Measurements from ENCODE around the gene ADD3. TPM values are rescaled to one million over a fixed set of nuclear protein-coding genes. Genes with fewer than 3 reads are reported as not detected.

ADD3 gene
- total RNA-seq, 1 donor from 2014 or later, result 43.8 TPM

- TF ChIP-seq, protein P1, sequence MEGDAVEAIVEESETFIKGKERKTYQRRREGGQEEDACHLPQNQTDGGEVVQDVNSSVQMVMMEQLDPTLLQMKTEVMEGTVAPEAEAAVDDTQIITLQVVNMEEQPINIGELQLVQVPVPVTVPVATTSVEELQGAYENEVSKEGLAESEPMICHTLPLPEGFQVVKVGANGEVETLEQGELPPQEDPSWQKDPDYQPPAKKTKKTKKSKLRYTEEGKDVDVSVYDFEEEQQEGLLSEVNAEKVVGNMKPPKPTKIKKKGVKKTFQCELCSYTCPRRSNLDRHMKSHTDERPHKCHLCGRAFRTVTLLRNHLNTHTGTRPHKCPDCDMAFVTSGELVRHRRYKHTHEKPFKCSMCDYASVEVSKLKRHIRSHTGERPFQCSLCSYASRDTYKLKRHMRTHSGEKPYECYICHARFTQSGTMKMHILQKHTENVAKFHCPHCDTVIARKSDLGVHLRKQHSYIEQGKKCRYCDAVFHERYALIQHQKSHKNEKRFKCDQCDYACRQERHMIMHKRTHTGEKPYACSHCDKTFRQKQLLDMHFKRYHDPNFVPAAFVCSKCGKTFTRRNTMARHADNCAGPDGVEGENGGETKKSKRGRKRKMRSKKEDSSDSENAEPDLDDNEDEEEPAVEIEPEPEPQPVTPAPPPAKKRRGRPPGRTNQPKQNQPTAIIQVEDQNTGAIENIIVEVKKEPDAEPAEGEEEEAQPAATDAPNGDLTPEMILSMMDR (conservative IDR thresholded peaks at IDR 0.05; ENCODE audit: low read depth, low read length), result no peak
- H3K4me3 ChIP-seq (ENCODE audit: low read depth, low read length), result no peak overlapping the region
- no peak for DNase-seq (ENCODE audit: low read depth)
Measured at GRCh38 chr10:110002801-110003523, 4.8 kb upstream of the ADD3 start.

DNA sequence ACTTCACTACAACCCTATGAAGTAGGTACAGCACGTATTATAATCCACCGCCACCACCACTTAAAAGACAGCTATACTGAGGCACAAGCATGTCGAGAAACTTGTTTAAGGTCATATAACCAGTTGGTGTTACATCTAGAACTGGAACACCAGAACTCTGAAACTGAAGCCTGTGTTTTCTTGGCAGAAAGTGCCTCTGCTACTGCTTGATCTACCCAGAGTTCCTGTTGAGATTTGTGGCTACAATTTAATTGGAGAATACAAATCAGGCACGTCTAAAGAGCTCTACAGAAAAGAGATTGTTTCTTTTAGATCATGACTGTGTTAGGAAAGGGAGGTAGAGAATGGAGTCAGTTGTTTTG, 4.3 kb upstream of the ADD3 start:
- DNase-seq (ENCODE audit: low read depth), result no peak
- H3K4me3 ChIP-seq (ENCODE audit: low read depth, low read length), result no peak overlapping the region
- TF ChIP-seq, protein P1 (conservative IDR thresholded peaks at IDR 0.05; ENCODE audit: low read depth, low read length), result no peak

DNA sequence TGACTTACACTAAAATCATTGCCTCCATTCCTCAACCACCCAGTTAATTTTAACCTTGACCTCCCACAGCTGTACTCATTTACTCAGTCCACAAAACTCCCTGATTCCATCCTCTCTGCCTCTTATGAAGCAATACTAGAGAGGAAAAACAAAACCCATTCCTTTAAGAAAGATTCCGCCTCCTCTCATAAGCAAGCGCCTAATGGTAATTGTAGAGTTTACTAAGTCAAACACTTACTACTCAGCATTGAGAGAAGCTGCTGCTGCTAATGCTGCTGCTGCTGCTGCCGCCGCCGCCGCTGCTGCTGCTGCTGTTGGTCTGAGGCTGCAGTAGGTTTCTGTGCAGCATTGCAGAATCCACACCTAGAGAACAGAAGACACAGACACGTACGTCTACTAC, 2.1 kb upstream of the ADD3 start:
- DNase-seq (ENCODE audit: low read depth), result peak; percentile 78
- peak overlapping the region; percentile 87 for H3K4me3 ChIP-seq (ENCODE audit: low read depth, low read length)
- TF ChIP-seq, protein P1 (conservative IDR thresholded peaks at IDR 0.05; ENCODE audit: low read depth, low read length), result no peak

GRCh38 chr10:110006358-110007160, 1.2 kb upstream of the ADD3 start:
- DNase-seq (ENCODE audit: low read depth), result no peak
- TF ChIP-seq, protein P1 (conservative IDR thresholded peaks at IDR 0.05; ENCODE audit: low read depth, low read length), result no peak
- H3K4me3 ChIP-seq (ENCODE audit: low read depth, low read length), result peak overlapping the region; percentile 87

DNA sequence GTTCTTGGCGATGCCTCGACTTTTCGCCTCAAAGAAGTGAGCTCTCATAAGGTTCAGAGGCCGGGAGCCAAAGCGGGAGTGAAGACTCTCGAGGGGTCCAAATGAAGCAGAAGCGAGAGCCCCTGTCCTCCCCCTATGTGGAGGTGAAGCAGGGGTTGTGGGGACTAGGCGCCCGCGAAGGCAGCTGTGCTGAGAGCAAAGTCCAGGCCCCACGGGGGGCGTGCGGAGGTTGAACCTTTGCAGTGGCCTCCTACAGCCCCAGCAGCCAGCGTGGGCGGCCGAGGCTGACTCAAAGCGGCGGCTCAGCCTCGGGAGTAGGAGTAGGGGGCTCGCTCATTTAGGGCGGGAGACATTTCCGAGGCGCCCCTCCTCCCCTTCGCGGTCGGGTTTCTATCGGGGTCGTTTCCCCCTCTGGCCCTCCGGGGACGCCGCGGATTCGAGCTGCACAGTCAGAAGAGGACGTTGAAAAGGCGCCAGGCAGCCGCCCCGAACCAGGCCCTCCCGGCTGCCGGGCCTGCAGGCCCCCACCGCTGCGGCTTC, 553 bp upstream of the ADD3 start:
- TF ChIP-seq, protein P1 (conservative IDR thresholded peaks at IDR 0.05; ENCODE audit: low read depth, low read length), result no peak
- no peak for DNase-seq (ENCODE audit: low read depth)
- H3K4me3 ChIP-seq (ENCODE audit: low read depth, low read length), result peak overlapping the region; percentile 87

DNA sequence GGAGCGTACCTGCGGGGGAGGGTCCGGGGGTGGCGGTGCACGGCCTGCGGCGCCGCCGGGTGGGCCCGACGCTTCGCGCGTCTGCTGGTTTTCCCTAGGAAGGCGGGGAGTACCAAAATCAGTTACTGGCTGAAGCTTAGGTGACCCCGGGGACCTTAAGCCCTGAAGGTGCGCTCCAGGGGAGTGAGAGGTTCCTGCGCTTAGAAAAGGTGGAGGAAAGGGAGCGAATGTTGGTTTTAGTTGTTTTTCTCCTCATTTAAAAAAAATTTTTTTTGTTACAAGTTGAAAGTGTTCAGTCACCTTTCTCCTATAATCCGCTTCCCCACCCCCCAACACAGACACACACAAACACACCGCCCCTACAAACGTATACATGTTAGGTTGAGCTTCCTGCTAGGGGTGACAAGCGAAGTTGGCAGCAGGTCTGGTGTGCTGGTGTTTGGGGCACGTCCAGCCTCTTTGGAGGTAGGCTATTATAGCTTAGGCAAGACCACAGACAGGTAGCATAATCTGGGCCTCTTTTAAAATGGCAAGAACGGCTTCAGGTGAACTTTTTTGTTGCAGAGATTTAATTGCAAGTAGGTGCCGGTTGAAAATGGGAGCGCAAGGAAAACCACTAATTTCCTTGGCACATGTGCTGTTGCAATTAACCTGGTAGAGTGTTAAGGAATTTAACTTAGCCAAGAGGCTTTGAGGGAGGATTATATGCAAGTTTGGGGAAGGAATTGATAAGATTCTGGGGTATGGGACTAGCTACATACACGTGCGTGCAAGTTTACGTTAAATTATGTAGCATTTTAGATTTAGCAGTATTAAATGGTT, 945 bp downstream of the ADD3 start:
- TF ChIP-seq, protein P1 (conservative IDR thresholded peaks at IDR 0.05; ENCODE audit: low read depth, low read length), result no peak
- peak overlapping the region; percentile 87 for H3K4me3 ChIP-seq (ENCODE audit: low read depth, low read length)
- DNase-seq (ENCODE audit: low read depth), result no peak

All from epithelial cell of proximal tubule (primary cell).